ENCODE results near the gene SYNJ2. TPM values are rescaled to one million over a fixed set of nuclear protein-coding genes. Genes with fewer than 3 reads are reported as not detected.

The SYNJ2 gene
- total RNA-seq, 1 experiment from 2014 or later, result 24.5 TPM

DNA sequence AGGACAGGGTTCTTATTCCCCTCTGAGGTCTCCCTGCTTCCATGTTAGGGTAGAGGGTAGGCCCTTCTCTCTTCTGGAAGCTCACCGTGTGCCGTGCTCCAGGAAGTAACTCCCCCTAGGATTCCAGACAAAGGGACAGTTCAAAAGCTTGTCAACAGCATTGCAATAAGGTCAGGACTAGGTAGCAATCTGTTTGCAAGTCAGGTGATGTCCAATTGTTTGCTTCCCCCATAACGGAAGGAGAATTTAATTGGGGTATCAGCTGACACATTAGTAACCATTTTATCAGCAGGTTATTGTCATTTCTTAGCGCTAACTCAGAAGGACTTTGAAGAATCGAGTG lies 41.9 kb downstream of the SYNJ2 start:
- Mint-ChIP-seq H3K4me3 (no peak overlapping the region), H3K27ac (peak overlapping the region in 1 of 3 experiments; percentile 57; a peak in 1 of 7 replicates), H3K36me3 (ENCODE audit: insufficient read depth in 1 of 3, low read depth in 3 of 3) (peaks cover 8 to 10% (median 9%) of the 10 kb centered on the region in 3 experiments; a peak in 6 of 7 replicates), H3K9me3 (no peaks in the 10 kb centered on the region), H3K27me3 (ENCODE audit: low read depth) (no peaks in the 10 kb centered on the region), H3K4me1 (peaks cover 20 to 27% of the 10 kb centered on the region in 2 experiments)
- H2BK5ac ChIP-seq (ENCODE audit: insufficient read length, low read length), result no peak overlapping the region
- H3K9ac ChIP-seq (ENCODE audit: extremely low read depth, insufficient read length, low read length), result no peak overlapping the region
- H3K27me3 ChIP-seq (ENCODE audit: insufficient read depth, low read length), result no peaks in the 10 kb centered on the region
- no peak overlapping the region for H3K23ac ChIP-seq (ENCODE audit: insufficient read length, low read depth, low read length)
- H3K4me2 ChIP-seq (ENCODE audit: insufficient read depth, insufficient read length, low read length), result no peak overlapping the region
- H2BK15ac ChIP-seq (ENCODE audit: low read depth, low read length), result no peak overlapping the region
- no peaks in the 10 kb centered on the region for H3K23me2 ChIP-seq (ENCODE audit: insufficient read length, low read depth, low read length, poor library complexity, severe bottlenecking)
- H4K20me1 ChIP-seq (ENCODE audit: control insufficient read depth, insufficient read depth, insufficient read length), result no peaks in the 10 kb centered on the region
- H2BK12ac ChIP-seq (ENCODE audit: insufficient read length, low read depth, low read length), result no peak overlapping the region
- H3K14ac ChIP-seq (ENCODE audit: insufficient read depth, low read length), result no peak overlapping the region
- H4K91ac ChIP-seq (ENCODE audit: insufficient read length, low read depth, low read length), result no peak overlapping the region
- H3T11ph ChIP-seq (ENCODE audit: low read length), result no peak overlapping the region
- no peak overlapping the region for H2BK20ac ChIP-seq (ENCODE audit: low read depth, low read length, poor library complexity, severe bottlenecking)
- H3K18ac ChIP-seq (ENCODE audit: insufficient read length, low read depth, low read length), result no peak overlapping the region
- no peaks in the 10 kb centered on the region for H3K79me2 ChIP-seq (ENCODE audit: insufficient read depth, low read length)
- no peak overlapping the region for H3K4ac ChIP-seq (ENCODE audit: low read depth, low read length)
- no peaks in the 10 kb centered on the region for H3K9me3 ChIP-seq (ENCODE audit: control insufficient read depth, low read depth, low read length)
- H3K56ac ChIP-seq (ENCODE audit: insufficient read length, low read depth, low read length), result no peak overlapping the region
- no peak overlapping the region for H2AK5ac ChIP-seq (ENCODE audit: insufficient read length, low read length)
- WGBS (ENCODE audit: extremely low coverage, insufficient read length, low lambda C conversion rate), result no CpG with 5 or more reads among the region's 5 CpGs
- no peak for DNase-seq
- no peaks in the 10 kb centered on the region for H3K79me1 ChIP-seq (ENCODE audit: insufficient read depth, low read depth, low read length, poor library complexity, severe bottlenecking)
- no peak overlapping the region for H4K5ac ChIP-seq (ENCODE audit: insufficient read length, low read depth, low read length)
- H2BK120ac ChIP-seq (ENCODE audit: low read depth, low read length, poor library complexity, severe bottlenecking), result no peak overlapping the region
- H4K8ac ChIP-seq (replicated peaks; ENCODE audit: insufficient read length, low read depth, low read length), result no peak overlapping the region
- no peak overlapping the region for H2AFZ ChIP-seq (ENCODE audit: low read length)
- H3K4me1 ChIP-seq (ENCODE audit: insufficient read depth, low read length), result no peaks in the 10 kb centered on the region
- H3K27ac ChIP-seq (ENCODE audit: insufficient read length, low read depth, low read length), result no peak overlapping the region
- TF ChIP-seq, protein P1, sequence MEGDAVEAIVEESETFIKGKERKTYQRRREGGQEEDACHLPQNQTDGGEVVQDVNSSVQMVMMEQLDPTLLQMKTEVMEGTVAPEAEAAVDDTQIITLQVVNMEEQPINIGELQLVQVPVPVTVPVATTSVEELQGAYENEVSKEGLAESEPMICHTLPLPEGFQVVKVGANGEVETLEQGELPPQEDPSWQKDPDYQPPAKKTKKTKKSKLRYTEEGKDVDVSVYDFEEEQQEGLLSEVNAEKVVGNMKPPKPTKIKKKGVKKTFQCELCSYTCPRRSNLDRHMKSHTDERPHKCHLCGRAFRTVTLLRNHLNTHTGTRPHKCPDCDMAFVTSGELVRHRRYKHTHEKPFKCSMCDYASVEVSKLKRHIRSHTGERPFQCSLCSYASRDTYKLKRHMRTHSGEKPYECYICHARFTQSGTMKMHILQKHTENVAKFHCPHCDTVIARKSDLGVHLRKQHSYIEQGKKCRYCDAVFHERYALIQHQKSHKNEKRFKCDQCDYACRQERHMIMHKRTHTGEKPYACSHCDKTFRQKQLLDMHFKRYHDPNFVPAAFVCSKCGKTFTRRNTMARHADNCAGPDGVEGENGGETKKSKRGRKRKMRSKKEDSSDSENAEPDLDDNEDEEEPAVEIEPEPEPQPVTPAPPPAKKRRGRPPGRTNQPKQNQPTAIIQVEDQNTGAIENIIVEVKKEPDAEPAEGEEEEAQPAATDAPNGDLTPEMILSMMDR (conservative IDR thresholded peaks at IDR 0.05), result no peak
